ENCODE results near the gene FERMT1. TPM values are rescaled to one million over a fixed set of nuclear protein-coding genes. Genes with fewer than 3 reads are reported as not detected.

The FERMT1 gene
- total and polyA plus RNA-seq, 2 of the 13 experiments (the other 11 are each of a cell fraction or from before 2014, with no cell fraction given), result 15.8 to 29.5 TPM

GRCh38 chr20:6122873-6123648, at the start of gene FERMT1 (continued):
- TF ChIP-seq ARID5B (CRISPR knock-in tag; IDR thresholded peaks at IDR 0.05) (peak; percentile 9; the same call in 1 of the 2 replicates), ZNF274 (CRISPR knock-in tag; IDR thresholded peaks at IDR 0.05) (peak; percentile 73), TMF1 (CRISPR knock-in tag; IDR thresholded peaks at IDR 0.05; ENCODE audit: low read depth) (no peak), MYNN (CRISPR knock-in tag; IDR thresholded peaks at IDR 0.05; ENCODE audit: low read depth) (peak; percentile 54; the same call in 1 of the 2 replicates), HNF4G (IDR thresholded peaks at IDR 0.05; ENCODE audit: borderline replicate concordance, low read depth, low read length) (peak; percentile 21; the same call in 1 of the 2 replicates), HNF4G (CRISPR knock-in tag; IDR thresholded peaks at IDR 0.05; ENCODE audit: borderline replicate concordance, low read depth) (peak; percentile 93), THRA (CRISPR knock-in tag; IDR thresholded peaks at IDR 0.05; ENCODE audit: borderline replicate concordance) (no peak; the same call in 1 of the 2 replicates), ZBTB7B (CRISPR knock-in tag; IDR thresholded peaks at IDR 0.05) (no peak), SP140L (CRISPR knock-in tag; IDR thresholded peaks at IDR 0.05; ENCODE audit: borderline replicate concordance) (peak; percentile 48; the same call in 1 of the 2 replicates), HNRNPL (IDR thresholded peaks at IDR 0.05; ENCODE audit: low read depth, low read length) (peak; percentile 91), ZNF101 (CRISPR knock-in tag; IDR thresholded peaks at IDR 0.05; ENCODE audit: borderline replicate concordance, low read depth) (peak; percentile 86; the same call in 1 of the 2 replicates), MLX (CRISPR knock-in tag; IDR thresholded peaks at IDR 0.05) (peak; percentile 10; the same call in 1 of the 2 replicates), HHEX (CRISPR knock-in tag; IDR thresholded peaks at IDR 0.05) (no peak), ZNF83 (CRISPR knock-in tag; IDR thresholded peaks at IDR 0.05; ENCODE audit: borderline replicate concordance) (peak; percentile 94), ETS1 (CRISPR knock-in tag; IDR thresholded peaks at IDR 0.05) (peak; percentile 96; the same call in 1 of the 2 replicates), SAP130 (CRISPR knock-in tag; IDR thresholded peaks at IDR 0.05; ENCODE audit: low read depth) (peak; percentile 75), CENPBD1 (CRISPR knock-in tag; IDR thresholded peaks at IDR 0.05; ENCODE audit: borderline replicate concordance, low read depth) (peak; percentile 48), POLR2G (IDR thresholded peaks at IDR 0.05; ENCODE audit: low read depth, low read length) (peak; percentile 98), MAZ (IDR thresholded peaks at IDR 0.05; ENCODE audit: borderline replicate concordance, low read depth, low read length) (no peak), MAZ (CRISPR knock-in tag; IDR thresholded peaks at IDR 0.05; ENCODE audit: low read depth) (peak; percentile 75), DR1 (CRISPR knock-in tag; IDR thresholded peaks at IDR 0.05) (peak; percentile 93)
